Subcutaneous adipose tissue (tissue), 4 donors: Measurements from ENCODE around the gene STRA8. TPM values are rescaled to one million over a fixed set of nuclear protein-coding genes. Genes with fewer than 3 reads are reported as not detected.

Source experiments
- CTCF ChIP-seq: fragments of 450-650 bp; IDR thresholded peaks from one replicate; pipeline ENCODE4 v1.5.1; 2016; ENCODE audit warnings: low read depth, mild to moderate bottlenecking, control low read depth, antibody characterized with exemption, moderate library complexity
- total RNA-seq, 4 donors: library from RNA; depleted of rRNA; stranded (reverse); fragments of >200 nt; gene quantifications; one replicate each; pipeline ENCODE4 v1.1.0, GENCODE V29; 2016

The STRA8 gene
- total RNA-seq, 4 donors from 2014 or later = not detected

DNA sequence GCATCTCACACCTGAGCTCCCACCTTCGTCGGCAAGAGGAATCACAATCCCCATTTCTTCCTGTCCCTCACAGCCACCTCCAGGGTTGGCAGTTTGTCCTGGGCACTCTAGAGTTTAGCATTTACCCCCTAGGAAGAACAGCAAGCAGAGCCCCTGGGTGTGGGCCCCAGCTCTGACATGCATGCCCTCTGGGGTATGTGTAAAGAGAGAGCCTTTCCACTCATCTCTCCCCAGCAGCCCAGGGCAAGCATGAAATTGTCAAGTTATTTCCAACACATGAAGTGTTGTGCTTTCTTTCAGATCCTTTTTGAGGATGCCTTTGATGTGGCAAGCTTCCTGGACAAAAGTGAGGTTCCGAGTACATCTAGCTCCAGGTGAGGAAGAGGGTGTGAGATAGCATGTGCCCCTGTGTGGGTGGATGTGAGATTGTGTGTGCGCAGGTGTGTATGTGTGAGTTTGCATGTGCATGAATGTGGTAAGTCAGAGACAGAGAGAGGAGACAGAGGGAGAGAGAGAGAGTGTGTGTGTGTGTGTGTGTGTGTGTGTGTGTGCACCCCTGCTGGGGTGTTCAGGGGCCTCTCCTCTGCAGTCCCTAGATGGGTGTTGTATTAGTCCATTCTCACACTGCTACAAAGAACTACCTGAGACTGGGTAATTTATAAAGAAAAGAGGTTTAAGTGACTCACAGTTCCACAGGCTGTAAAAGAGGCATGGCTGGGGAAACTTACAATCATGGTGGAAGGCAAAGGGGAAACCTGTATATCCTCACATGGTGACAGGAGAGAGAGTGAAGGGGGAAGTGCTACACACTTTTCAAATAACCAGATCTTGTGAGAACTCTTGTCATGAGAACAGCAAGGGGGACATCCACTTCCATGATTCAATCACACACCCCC lies 18.1 kb downstream of the STRA8 start:
- TF ChIP-seq CTCF = no peak

DNA sequence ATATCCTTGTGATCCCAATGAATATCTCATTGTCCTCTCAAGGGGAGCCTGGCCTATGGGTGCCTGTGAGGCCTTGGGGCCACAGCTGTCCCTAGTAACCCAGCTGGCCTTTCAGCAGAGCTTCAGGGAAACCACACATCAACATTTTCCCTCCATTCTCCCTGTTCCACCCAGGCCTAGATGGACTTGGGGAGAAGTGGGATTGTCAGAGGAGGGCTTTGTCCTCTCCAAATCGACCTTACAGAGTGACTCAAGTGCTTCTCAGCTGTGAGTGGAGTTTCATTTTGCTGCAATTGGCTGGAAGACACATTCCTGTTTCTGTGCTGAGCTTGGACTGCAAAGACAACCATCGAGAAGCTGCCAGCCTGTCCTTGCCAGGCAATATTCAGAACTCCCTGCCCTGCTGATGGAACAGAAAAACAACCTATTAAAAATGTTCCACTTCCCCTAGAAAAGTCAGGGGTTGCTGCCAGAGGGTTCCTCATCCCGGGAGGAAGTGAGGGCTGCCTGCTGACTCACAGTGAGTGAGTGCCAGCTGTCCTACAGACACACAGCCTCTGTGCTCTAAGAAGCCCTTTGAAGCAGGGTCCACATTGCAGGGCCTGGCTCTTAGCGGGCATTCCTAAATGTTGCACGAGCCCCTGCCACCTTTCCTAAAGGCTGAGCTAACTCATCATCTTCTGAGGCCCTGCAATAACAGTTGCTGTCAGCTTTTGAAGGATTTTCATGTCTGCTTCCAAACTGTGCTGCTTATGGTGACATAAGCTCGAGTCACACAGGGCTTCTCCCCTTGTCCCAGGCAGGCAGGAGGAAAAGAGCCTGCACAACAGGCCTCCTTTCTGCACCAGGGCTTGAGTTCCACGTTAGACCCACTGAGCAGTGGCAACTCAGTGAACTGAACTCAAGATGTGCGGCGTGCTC lies 20.5 kb downstream of the STRA8 start:
- TF ChIP-seq CTCF = no peak

- no peak for TF ChIP-seq CTCF
Measured at GRCh38 chr7:135257790-135258189, 24.2 kb downstream of the STRA8 start.

DNA sequence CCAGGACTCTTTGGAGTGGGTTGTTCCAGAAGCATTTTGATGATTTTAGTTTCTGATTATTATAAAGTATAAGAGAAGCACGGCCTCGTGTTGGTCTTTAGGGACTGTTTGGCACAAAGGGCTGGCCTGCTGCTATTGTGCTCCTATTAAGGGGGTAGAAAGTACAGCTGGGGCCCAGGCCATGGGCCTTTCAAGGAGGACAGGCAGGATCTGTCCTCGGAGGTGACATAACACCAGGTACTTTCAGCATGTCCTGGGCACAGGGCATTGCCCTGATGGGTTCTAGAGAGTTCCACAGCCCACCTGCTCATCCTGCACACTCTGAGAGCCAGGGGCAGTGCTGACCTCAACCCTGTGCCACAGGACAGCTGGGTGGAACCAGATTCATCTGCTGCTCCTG lies 24.9 kb downstream of the STRA8 start:
- TF ChIP-seq CTCF = no peak

GRCh38 chr7:135259702-135260101 lies 26.1 kb downstream of the STRA8 start:
- no peak for TF ChIP-seq CTCF

GRCh38 chr7:135260470-135260869 lies 26.8 kb downstream of the STRA8 start:
- no peak for TF ChIP-seq CTCF
